H1 (cell line): ENCODE measurements around the gene DOCK1. TPM values are rescaled to one million over a fixed set of nuclear protein-coding genes. Genes with fewer than 3 reads are reported as not detected.

ENCODE experiments used
- CTCF ChIA-PET: fragments of 300-600 bp; sonication (Branson Sonifier 250); formaldehyde crosslinking; loops from one replicate; lab custom pipeline; 2021; ENCODE audit not compliant: partially characterized antibody; lab: Charles Lee
- POLR2A ChIA-PET: fragments of 300-600 bp; sonication (Branson Sonifier 250); formaldehyde crosslinking; loops from one replicate; lab custom pipeline; 2021; ENCODE audit warnings: inconsistent platforms; ENCODE audit not compliant: partially characterized antibody; lab: Charles Lee
- DNase-seq, 2 experiments: peaks; one replicate each; pipeline versions ENCODE4 v3.0.0 to v3.0.0-alpha.2; 2010 to 2022; ENCODE audit warnings: low spot score in 2 of 2, low read depth in 1 of 2, mixed read lengths in 1 of 2
- FAIRE-seq: peaks from 2 replicates; lab custom pipeline; 2011; peaks lifted over from hg19 to GRCh38; lab: Jason Lieb, UNC
- H2AFZ ChIP-seq: 2 replicates; pipeline ENCODE4 v1.8.1; 2012; ENCODE audit warnings: low read length, inconsistent platforms
- H2AK5ac ChIP-seq: 2 replicates; pipeline ENCODE4 v1.6.1; 2013; ENCODE audit warnings: low read depth, low read length
- H2BK120ac ChIP-seq: replicated peaks from 2 replicates; pipeline ENCODE3; 2013; ENCODE audit warnings: low read depth, low read length, inconsistent platforms
- H2BK12ac ChIP-seq: 2 replicates; pipeline ENCODE4 v1.6.1; 2013; ENCODE audit warnings: low read depth, low read length
- H2BK15ac ChIP-seq: 2 replicates; pipeline ENCODE4 v1.6.1; 2013; ENCODE audit warnings: low read length
- H2BK20ac ChIP-seq: 2 replicates; pipeline ENCODE4 v1.6.1; 2013; ENCODE audit warnings: low read length
- H2BK5ac ChIP-seq: 2 replicates; pipeline ENCODE4 v1.6.1; 2013; ENCODE audit warnings: low read depth, low read length
- H3K14ac ChIP-seq: 2 replicates; pipeline ENCODE4 v1.6.1; 2013; ENCODE audit warnings: inconsistent platforms; ENCODE audit not compliant: insufficient read length
- H3K18ac ChIP-seq: 2 replicates; pipeline ENCODE4 v1.6.1; 2013; ENCODE audit warnings: low read length; ENCODE audit errors: extremely low read depth
- H3K23ac ChIP-seq: 2 replicates; pipeline ENCODE4 v1.6.1; 2013; ENCODE audit warnings: inconsistent platforms; ENCODE audit not compliant: insufficient read length
- H3K23me2 ChIP-seq: 2 replicates; pipeline ENCODE4 v1.6.1; 2013; ENCODE audit warnings: low read depth, low read length
- H3K27ac ChIP-seq: 2 replicates; pipeline ENCODE4 v1.6.1; 2011; ENCODE audit warnings: low read depth, low read length, inconsistent platforms
- H3K27me3 ChIP-seq, 4 experiments: replicated peaks in 1 of 4; 1 replicate in 1 of 4; 2 replicates in 3 of 4; pipeline versions ENCODE4 v1.6.1 to v1.8.1; 2011 to 2013; ENCODE audit warnings: low read length in 3 of 4, mild to moderate bottlenecking in 3 of 4, inconsistent platforms in 2 of 4, mixed read lengths in 2 of 4, moderate library complexity in 1 of 4; ENCODE audit not compliant: control insufficient read depth in 3 of 4, insufficient read depth in 3 of 4; ENCODE audit errors: extremely low read depth in 1 of 4
- H3K36me3 ChIP-seq, 4 experiments: 2 replicates each; pipeline versions ENCODE4 v1.6.1 to v1.8.1; 2011 to 2013; ENCODE audit warnings: mild to moderate bottlenecking in 4 of 4, low read length in 3 of 4, moderate library complexity in 2 of 4, control low read depth in 1 of 4, inconsistent platforms in 1 of 4; ENCODE audit not compliant: insufficient read depth in 4 of 4, control insufficient read depth in 2 of 4
- H3K4ac ChIP-seq: replicated peaks from 2 replicates; pipeline ENCODE3; 2013; ENCODE audit warnings: low read length, low read depth, mixed read lengths, inconsistent platforms; ENCODE audit not compliant: insufficient read length
- H3K4me1 ChIP-seq, 4 experiments: replicated peaks in 1 of 4; 1 replicate in 1 of 4; 2 replicates in 3 of 4; pipeline versions ENCODE4 v1.6.1 to v1.8.1; 2011 to 2013; ENCODE audit warnings: low read length in 3 of 4, inconsistent platforms in 2 of 4, mixed read lengths in 1 of 4; ENCODE audit not compliant: insufficient read depth in 4 of 4, control insufficient read depth in 3 of 4
- H3K4me2 ChIP-seq, 2 experiments: 2 replicates each; pipeline versions ENCODE4 v1.6.1 to v1.8.1; 2011 to 2013; ENCODE audit warnings: low read depth in 2 of 2, low read length in 2 of 2, control low read depth in 1 of 2, inconsistent platforms in 1 of 2, mild to moderate bottlenecking in 1 of 2; ENCODE audit not compliant: insufficient read depth in 1 of 2
- H3K4me3 ChIP-seq, 4 experiments: fragments of 200-600, 300-600 bp in 1 of 4; sonication (generic), shearing (Covaris generic), sonication (Bioruptor Twin) in 1 of 4; 2 replicates each; pipeline versions ENCODE4 v1.5.1 to v1.8.1; 2011 to 2016; ENCODE audit warnings: low read length in 4 of 4, low read depth in 3 of 4, control low read depth in 2 of 4, inconsistent platforms in 2 of 4, mild to moderate bottlenecking in 2 of 4, mixed read lengths in 1 of 4, moderate library complexity in 1 of 4; ENCODE audit not compliant: insufficient read depth in 2 of 4; ENCODE audit errors: extremely low read depth in 1 of 4
- H3K56ac ChIP-seq: replicated peaks from 2 replicates; pipeline ENCODE3; 2013; ENCODE audit warnings: low read depth, mild to moderate bottlenecking, mixed read lengths, low read length, inconsistent platforms; ENCODE audit not compliant: insufficient read length
- H3K79me1 ChIP-seq: 2 replicates; pipeline ENCODE4 v1.6.1; 2013; ENCODE audit warnings: low read depth, low read length, control low read depth
- H3K79me2 ChIP-seq, 2 experiments: 2 replicates each; pipeline versions ENCODE4 v1.6.1 to v1.8.1; 2012 to 2013; ENCODE audit warnings: low read length in 2 of 2, mild to moderate bottlenecking in 2 of 2, inconsistent platforms in 1 of 2; ENCODE audit not compliant: insufficient read depth in 2 of 2, control insufficient read depth in 1 of 2
- H3K9ac ChIP-seq, 4 experiments: replicated peaks in 1 of 4; 1 replicate in 1 of 4; 2 replicates in 3 of 4; pipeline versions ENCODE4 v1.6.1 to v1.8.1; 2011 to 2013; ENCODE audit warnings: low read depth in 3 of 4, low read length in 3 of 4, control low read depth in 2 of 4, mild to moderate bottlenecking in 2 of 4, moderate library complexity in 2 of 4, inconsistent platforms in 1 of 4; ENCODE audit errors: extremely low read depth in 1 of 4
- H3K9me3 ChIP-seq, 2 experiments: 2 replicates each; pipeline versions ENCODE4 v1.6.1 to v1.8.1; 2012 to 2013; ENCODE audit warnings: mild to moderate bottlenecking in 2 of 2, moderate library complexity in 2 of 2, control low read depth in 1 of 2, inconsistent platforms in 1 of 2, low read depth in 1 of 2, low read length in 1 of 2, mixed read lengths in 1 of 2; ENCODE audit not compliant: insufficient read depth in 2 of 2
- H4K20me1 ChIP-seq, 2 experiments: replicated peaks in 1 of 2; 2 replicates each; pipeline versions ENCODE3 to v1.8.1; 2011 to 2013; ENCODE audit warnings: inconsistent platforms in 2 of 2, low read length in 2 of 2, mild to moderate bottlenecking in 1 of 2; ENCODE audit not compliant: insufficient read depth in 2 of 2, control insufficient read depth in 1 of 2
- H4K5ac ChIP-seq: 2 replicates; pipeline ENCODE4 v1.6.1; 2013; ENCODE audit warnings: low read length, low read depth, mixed read lengths, inconsistent platforms; ENCODE audit not compliant: insufficient read length
- H4K8ac ChIP-seq: 2 replicates; pipeline ENCODE4 v1.8.0; 2013; ENCODE audit warnings: mild to moderate bottlenecking, moderate library complexity, low read length, inconsistent platforms; ENCODE audit not compliant: insufficient read depth; ENCODE audit errors: extremely low read depth
- H4K91ac ChIP-seq: replicated peaks from 2 replicates; pipeline ENCODE3; 2013; ENCODE audit warnings: low read length, mixed read lengths, inconsistent platforms; ENCODE audit not compliant: insufficient read length
- ATF3 ChIP-seq: IDR thresholded peaks from 2 replicates; pipeline ENCODE4 v1.6.1; 2011; ENCODE audit warnings: low read depth, mild to moderate bottlenecking, low read length; ENCODE audit not compliant: insufficient read depth
- BACH1 ChIP-seq: IDR thresholded peaks from 2 replicates; pipeline ENCODE4 v1.6.1; 2012; ENCODE audit warnings: low read length, improper control_type of control experiment
- CEBPB ChIP-seq: IDR thresholded peaks from 2 replicates; pipeline ENCODE4 v1.6.1; 2012; ENCODE audit warnings: low read depth, low read length
- CREB1 ChIP-seq: IDR thresholded peaks from 2 replicates; pipeline ENCODE4 v1.6.1; 2012; ENCODE audit warnings: inconsistent platforms
- CTBP2 ChIP-seq: IDR thresholded peaks from 2 replicates; pipeline ENCODE4 v1.7.0; 2011; ENCODE audit warnings: borderline replicate concordance, mild to moderate bottlenecking, moderate library complexity, mixed read lengths, low read length; ENCODE audit not compliant: insufficient read depth, insufficient read length
- E2F6 ChIP-seq: IDR thresholded peaks from 2 replicates; pipeline ENCODE4 v1.6.1; 2012; ENCODE audit warnings: inconsistent platforms
- HDAC6 ChIP-seq: IDR thresholded peaks from one replicate; pipeline ENCODE4 v1.7.1; 2012; ENCODE audit warnings: low read depth, mild to moderate bottlenecking, inconsistent platforms, low read length, moderate library complexity
- MAFK ChIP-seq: IDR thresholded peaks from 2 replicates; pipeline ENCODE4 v1.6.1; 2012; ENCODE audit warnings: low read depth, mild to moderate bottlenecking, improper control_type of control experiment, low read length
- RFX5 ChIP-seq: IDR thresholded peaks from 2 replicates; pipeline ENCODE4 v1.6.1; 2011; ENCODE audit warnings: low read depth, low read length, improper control_type of control experiment, borderline replicate concordance
- SP2 ChIP-seq: IDR thresholded peaks from 2 replicates; pipeline ENCODE4 v1.6.1; 2012; ENCODE audit warnings: mild to moderate bottlenecking, low read length, inconsistent platforms
- TAF7 ChIP-seq: optimal IDR thresholded peaks from 2 replicates; pipeline ENCODE3; 2011; ENCODE audit warnings: low read depth, mild to moderate bottlenecking, inconsistent platforms, low read length, moderate library complexity, borderline replicate concordance
- TCF12 ChIP-seq: IDR thresholded peaks from 2 replicates; pipeline ENCODE4 v1.6.1; 2011; ENCODE audit warnings: low read depth, mild to moderate bottlenecking, low read length
- TEAD4 ChIP-seq: IDR thresholded peaks from 2 replicates; pipeline ENCODE4 v1.6.1; 2012; ENCODE audit warnings: low read depth, low read length, inconsistent platforms, mixed read lengths
- ZNF274 ChIP-seq: IDR thresholded peaks from 2 replicates; pipeline ENCODE4 v1.7.0; 2012; ENCODE audit warnings: low read length, borderline replicate concordance; ENCODE audit errors: extremely low read depth
- WGBS, 2 experiments: shearing (Covaris generic) in 1 of 2; methylation state at CpG; one replicate each; pipeline versions ENCODE4 v1.1.6 to v1.1.7; 2013 to 2015; ENCODE audit warnings: low lambda C conversion rate in 2 of 2, mixed read lengths in 2 of 2, inconsistent platforms in 1 of 2, low coverage in 1 of 2, missing lambda C conversion rate in 1 of 2; ENCODE audit not compliant: insufficient replicate concordance in 2 of 2, insufficient coverage in 1 of 2, insufficient read length in 1 of 2; ENCODE audit errors: extremely low coverage in 1 of 2, missing lambda C conversion rate in 1 of 2; 5-methylcytosine and 5-hydroxymethylcytosine counted together
- polyA plus RNA-seq, 7 experiments: library from polyadenylated mRNA; depleted of rRNA in 3 of 7; stranded (reverse) in 5 of 7; unstranded in 2 of 7; fragments of >200 nt in 5 of 7; fragments of 200-250 nt in 2 of 7; gene quantifications; 1 replicate in 5 of 7; 2 replicates in 1 of 7; 4 replicates in 1 of 7; pipeline versions ENCODE4 v1.2.1 to v1.2.3, GENCODE V29; 2011 to 2013; ENCODE audit warnings: missing spikeins in 2 of 7, mixed read lengths in 2 of 7
- total RNA-seq: library from RNA; stranded (reverse); fragmentation: NEBNext Ultra II Directional; extraction: Animal tissue kit (Norgen Biotek cat#: 25700); gene quantifications from 2 replicates; pipeline ENCODE4 v1.2.1, GENCODE V29; 2021

DOCK1 gene
- total and polyA plus RNA-seq, 2 of the 8 experiments (the other 6 are each of a cell fraction or from before 2014, with no cell fraction given) = 11.6 to 53.0 TPM

GRCh38 chr10:127292888-127293287 lies 387.7 kb downstream of the DOCK1 start:
- ChIA-PET POLR2A (no interaction called here), CTCF (interaction anchor here (1.8 kb wide), 1 partner anchor 19 kb away, joined by 4 read pairs; no protein-coding TSS in a partner anchor)
- Histone ChIP-seq H2BK15ac (no peak overlapping the region), H2AFZ (no peak overlapping the region), H3K4me1 (peaks cover 0 to 5% (median 2%) of the 10 kb centered on the region in 4 experiments; a peak in 2 of 7 replicates), H3K9me3 (peaks cover 3 to 4% of the 10 kb centered on the region in 2 experiments; a peak in 1 of 4 replicates), H3K14ac (no peak overlapping the region), H3K79me1 (no peaks in the 10 kb centered on the region), H3K27me3 (no peaks in the 10 kb centered on the region), H4K91ac (no peak overlapping the region), H3K79me2 (no peaks in the 10 kb centered on the region; a peak in 1 of 4 replicates), H3K9ac (no peak overlapping the region), H3K4me3 (no peak overlapping the region), H2BK12ac (no peak overlapping the region), H4K5ac (no peak overlapping the region), H2BK5ac (no peak overlapping the region; the same call in 1 of the 2 replicates), H3K23me2 (no peaks in the 10 kb centered on the region), H3K56ac (no peak overlapping the region), H3K4ac (no peak overlapping the region), H4K20me1 (no peaks in the 10 kb centered on the region), H2AK5ac (no peak overlapping the region), H2BK20ac (no peak overlapping the region), H3K27ac (no peak overlapping the region), H3K23ac (no peak overlapping the region), H3K4me2 (no peak overlapping the region), H4K8ac (no peak overlapping the region), H3K36me3 (no peaks in the 10 kb centered on the region), H3K18ac (no peak overlapping the region), H2BK120ac (no peak overlapping the region)
- no peak for FAIRE-seq
- WGBS, 2 experiments = 98% methylated on average over 4 of the region's 4 CpGs; no CpG with 5 or more reads in 1 of the 2 experiments
- no peak for DNase-seq
- TF ChIP-seq CEBPB = no peak
- no peak for TF ChIP-seq ZNF274
- no peak for TF ChIP-seq SP2
- TF ChIP-seq BACH1 = no peak
- TF ChIP-seq CREB1 = no peak
- no peak for TF ChIP-seq CTBP2
- TF ChIP-seq RFX5 = no peak
- TF ChIP-seq TEAD4 = no peak
- no peak for TF ChIP-seq TAF7
- TF ChIP-seq ATF3 = no peak
- no peak for TF ChIP-seq HDAC6
- no peak for TF ChIP-seq TCF12
- TF ChIP-seq E2F6 = no peak
- TF ChIP-seq MAFK = no peak
